Measurements from ENCODE around the gene BTBD19. TPM values are rescaled to one million over a fixed set of nuclear protein-coding genes. Genes with fewer than 3 reads are reported as not detected.

BTBD19 gene
- total and polyA plus RNA-seq, 9 of the 15 experiments (the other 6 are each of a cell fraction or from before 2014, with no cell fraction given): 0.22 to 2.0 (median 0.95) TPM

GRCh38 chr1:44842862-44843655, 34.7 kb downstream of the BTBD19 start, which contains the start of gene PTCH2 (continued):
- TF ChIP-seq MITF (IDR thresholded peaks at IDR 0.05) (no peak), CXXC5 (CRISPR knock-in tag; IDR thresholded peaks at IDR 0.05) (peak; percentile 56), ZBTB7A (IDR thresholded peaks at IDR 0.05; ENCODE audit: borderline replicate concordance, control insufficient read depth, low read depth, low read length) (peak; percentile 70), HIVEP1 (CRISPR knock-in tag; IDR thresholded peaks at IDR 0.05) (peak; percentile 10; the same call in 1 of the 2 replicates), EWSR1 (IDR thresholded peaks at IDR 0.05; ENCODE audit: borderline replicate concordance, low read depth, partially characterized antibody) (no peak), HDAC2 (IDR thresholded peaks at IDR 0.05) (0 out of 2 replicates have a peak, but pooled peaks have one; percentile 20), TAF15 (IDR thresholded peaks at IDR 0.05; ENCODE audit: low read depth, low read length) (no peak), CTBP1 (IDR thresholded peaks at IDR 0.05; ENCODE audit: borderline replicate concordance) (peak; percentile 36; the same call in 1 of the 2 replicates), PPARD (CRISPR knock-in tag; IDR thresholded peaks at IDR 0.05) (no peak), CHAMP1 (IDR thresholded peaks at IDR 0.05) (no peak), RB1 (IDR thresholded peaks at IDR 0.05; ENCODE audit: low read depth) (peak; percentile 64; the same call in 1 of the 2 replicates), NRF1 (conservative IDR thresholded peaks at IDR 0.05 in 1 of 2, IDR thresholded peaks at IDR 0.05 in 1 of 2) (peak; percentile 69 to 75), TOE1 (IDR thresholded peaks at IDR 0.05; ENCODE audit: borderline replicate concordance) (0 out of 2 replicates have a peak, but pooled peaks have one; percentile 14), TOE1 (CRISPR knock-in tag; IDR thresholded peaks at IDR 0.05; ENCODE audit: borderline replicate concordance, low read depth) (no peak), NFYB (IDR thresholded peaks at IDR 0.05; ENCODE audit: extremely low read depth, insufficient read length) (peak; percentile 60), PHB (CRISPR knock-in tag; IDR thresholded peaks at IDR 0.05) (0 out of 2 replicates have a peak, but pooled peaks have one; percentile 38), TSC22D4 (tag; IDR thresholded peaks at IDR 0.05) (no peak)

Data from K562 (cell line).